A549 treated with dexamethasone at 1 μM for 4 hours (cell line): ENCODE results near the gene GGPS1. TPM values are rescaled to one million over a fixed set of nuclear protein-coding genes. Genes with fewer than 3 reads are reported as not detected.

Source experiments
- total RNA-seq: library from RNA; stranded (reverse); fragments of 200-300 nt; extraction: Qiagen RNA extraction; gene quantifications from 5 replicates; pipeline ENCODE4 v1.2.3, GENCODE V29; 2022

GGPS1 gene
- 19.4 to 25.4 TPM (median 20.3 TPM) in 5 replicates for total RNA-seq

GRCh38 chr1:235328271-235329138 lies at the start of gene GGPS1:
Gene GGPS1, plus strand, starts transcription at chr1:235328570. Its CDS starts 6,695 bp downstream, at chr1:235335265.

GRCh38 chr1:235327559-235328270 lies 655 bp upstream of the GGPS1 start, which contains the start of gene ARID4B:
Gene ARID4B, minus strand, starts transcription at chr1:235328179. Its CDS starts 1,260 bp downstream, at chr1:235326919.

GRCh38 chr1:235367000-235367908 lies 38.9 kb downstream of the GGPS1 start, which contains the start of gene TBCE:
Gene TBCE, plus strand, starts transcription at chr1:235367427. Its CDS starts 12,623 bp downstream, at chr1:235380050.

Other genes starting within 250 kb of the GGPS1 start
- 97.7 to 114 TPM (median 104 TPM) in 5 replicates for gene TOMM20, start 199.7 kb upstream of the GGPS1 start, total RNA-seq
- gene RBM34, start 167.3 kb upstream of the GGPS1 start, total RNA-seq: 63.6 to 80.7 TPM (median 71.8 TPM) in 5 replicates
- gene ARID4B, start 391 bp upstream of the GGPS1 start, total RNA-seq: 12.0 to 18.6 TPM (median 15.6 TPM) in 5 replicates
- gene TBCE, start 38.9 kb downstream of the GGPS1 start, total RNA-seq: 39.8 to 47.9 TPM (median 41.4 TPM) in 5 replicates
- 16.8 to 22.2 TPM (median 21.4 TPM) in 5 replicates for gene B3GALNT2, start 175.9 kb downstream of the GGPS1 start, total RNA-seq